GM19099 (cell line): Measurements from ENCODE around the gene CLPSL2.

Experiments used
- POLR2A ChIP-seq: IDR thresholded peaks from 3 replicates; pipeline ENCODE4 v1.6.1; 2011; ENCODE audit warnings: low read depth; ENCODE audit not compliant: insufficient read length; ENCODE audit errors: extremely low read depth

CLPSL2 gene

GRCh38 chr6:35769211-35769610 lies 7.2 kb upstream of the CLPSL2 start:
- TF ChIP-seq POLR2A, result no peak

GRCh38 chr6:35771343-35771627 lies 5.1 kb upstream of the CLPSL2 start:
- no peak for TF ChIP-seq POLR2A

GRCh38 chr6:35774116-35774794 lies 2.1 kb upstream of the CLPSL2 start:
- TF ChIP-seq POLR2A, result no peak

GRCh38 chr6:35775031-35775430 lies 1.4 kb upstream of the CLPSL2 start:
- no peak for TF ChIP-seq POLR2A

- TF ChIP-seq POLR2A, result no peak
Measured at GRCh38 chr6:35777356-35778102, 1.1 kb downstream of the CLPSL2 start.

- TF ChIP-seq POLR2A, result no peak
Measured at GRCh38 chr6:35778437-35778836, 2.0 kb downstream of the CLPSL2 start.

- no peak for TF ChIP-seq POLR2A
Measured at GRCh38 chr6:35780719-35781118, 4.3 kb downstream of the CLPSL2 start, which contains the start of gene CLPSL1. TSS of gene CLPSL1 (plus strand) at chr6:35781019. CDS start at chr6:35781111, 92 bp downstream.

GRCh38 chr6:35781290-35781689 lies 4.9 kb downstream of the CLPSL2 start:
- no peak for TF ChIP-seq POLR2A

- no peak for TF ChIP-seq POLR2A
Measured at GRCh38 chr6:35782424-35782823, 6.0 kb downstream of the CLPSL2 start.

GRCh38 chr6:35784200-35784599 lies 7.8 kb downstream of the CLPSL2 start:
- no peak for TF ChIP-seq POLR2A

GRCh38 chr6:35786272-35786671 lies 9.9 kb downstream of the CLPSL2 start:
- TF ChIP-seq POLR2A, result no peak

GRCh38 chr6:35786810-35787209 lies 10.4 kb downstream of the CLPSL2 start:
- no peak for TF ChIP-seq POLR2A

- TF ChIP-seq POLR2A, result no peak
Measured at GRCh38 chr6:35787266-35788218, 11.1 kb downstream of the CLPSL2 start.

GRCh38 chr6:35788423-35788982 lies 12.1 kb downstream of the CLPSL2 start:
- TF ChIP-seq POLR2A, result no peak

- no peak for TF ChIP-seq POLR2A
Measured at GRCh38 chr6:35790683-35791082, 14.3 kb downstream of the CLPSL2 start.
